Measurements from ENCODE around the gene CISTR. TPM values are rescaled to one million over a fixed set of nuclear protein-coding genes. Genes with fewer than 3 reads are reported as not detected.

The CISTR gene
- polyA plus RNA-seq, 1 donor from 2014 or later, result not detected

GRCh38 chr12:53788892-53789291 is 37.1 kb upstream of the CISTR start:
- Histone ChIP-seq H3K36me3 (ENCODE audit: insufficient read depth, low read length) (no peaks in the 10 kb centered on the region), H3K27ac (ENCODE audit: low read length) (no peak overlapping the region)
- TF ChIP-seq MXI1 (conservative IDR thresholded peaks at IDR 0.05; ENCODE audit: poor library complexity, severe bottlenecking) (no peak), POLR2AphosphoS5 (IDR thresholded peaks at IDR 0.05) (no peak)

DNA sequence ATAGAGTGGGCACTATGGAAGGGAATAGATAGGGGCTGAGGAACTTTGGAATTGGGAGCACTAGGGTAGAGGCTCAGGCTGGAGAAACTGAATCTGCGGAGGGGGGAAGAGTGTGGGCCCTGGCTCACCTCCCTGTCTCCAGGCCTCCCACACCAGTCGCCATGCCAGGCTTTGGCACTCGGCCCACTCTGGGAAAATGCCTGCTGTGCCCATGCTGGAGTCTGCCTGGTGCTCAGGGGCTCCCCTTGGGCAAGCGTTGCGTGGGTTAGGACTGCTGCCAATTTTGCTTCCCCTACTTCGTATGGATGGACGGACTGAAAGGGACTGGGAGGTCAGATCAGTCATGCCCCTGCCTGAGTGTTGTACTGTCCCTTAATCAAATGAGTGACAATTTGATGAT is 34.6 kb upstream of the CISTR start:
- no peaks in the 10 kb centered on the region for H3K79me2 ChIP-seq (replicated peaks; ENCODE audit: insufficient read depth, low read length)
- H3F3A ChIP-seq (ENCODE audit: insufficient read depth, low read length, poor library complexity, severe bottlenecking), result no peaks in the 10 kb centered on the region
- no peaks in the 10 kb centered on the region for H3K9me3 ChIP-seq (ENCODE audit: low read length)
- H3K9ac ChIP-seq (ENCODE audit: low read length), result no peak overlapping the region
- TF ChIP-seq RAD21 (conservative IDR thresholded peaks at IDR 0.05) (no peak), SMC3 (conservative IDR thresholded peaks at IDR 0.05; ENCODE audit: poor library complexity) (no peak), POLR2AphosphoS5 (IDR thresholded peaks at IDR 0.05) (no peak), CTCF (IDR thresholded peaks at IDR 0.05; ENCODE audit: poor library complexity, severe bottlenecking) (no peak), EZH2 (IDR thresholded peaks at IDR 0.05; ENCODE audit: borderline replicate concordance, insufficient read depth, low read length, poor library complexity, severe bottlenecking) (no peak), EP300 (conservative IDR thresholded peaks at IDR 0.05; ENCODE audit: poor library complexity, severe bottlenecking) (no peak), MXI1 (conservative IDR thresholded peaks at IDR 0.05; ENCODE audit: poor library complexity, severe bottlenecking) (no peak), TAF1 (IDR thresholded peaks at IDR 0.05; ENCODE audit: low read depth) (no peak)
- TF ChIP-seq, protein P1, sequence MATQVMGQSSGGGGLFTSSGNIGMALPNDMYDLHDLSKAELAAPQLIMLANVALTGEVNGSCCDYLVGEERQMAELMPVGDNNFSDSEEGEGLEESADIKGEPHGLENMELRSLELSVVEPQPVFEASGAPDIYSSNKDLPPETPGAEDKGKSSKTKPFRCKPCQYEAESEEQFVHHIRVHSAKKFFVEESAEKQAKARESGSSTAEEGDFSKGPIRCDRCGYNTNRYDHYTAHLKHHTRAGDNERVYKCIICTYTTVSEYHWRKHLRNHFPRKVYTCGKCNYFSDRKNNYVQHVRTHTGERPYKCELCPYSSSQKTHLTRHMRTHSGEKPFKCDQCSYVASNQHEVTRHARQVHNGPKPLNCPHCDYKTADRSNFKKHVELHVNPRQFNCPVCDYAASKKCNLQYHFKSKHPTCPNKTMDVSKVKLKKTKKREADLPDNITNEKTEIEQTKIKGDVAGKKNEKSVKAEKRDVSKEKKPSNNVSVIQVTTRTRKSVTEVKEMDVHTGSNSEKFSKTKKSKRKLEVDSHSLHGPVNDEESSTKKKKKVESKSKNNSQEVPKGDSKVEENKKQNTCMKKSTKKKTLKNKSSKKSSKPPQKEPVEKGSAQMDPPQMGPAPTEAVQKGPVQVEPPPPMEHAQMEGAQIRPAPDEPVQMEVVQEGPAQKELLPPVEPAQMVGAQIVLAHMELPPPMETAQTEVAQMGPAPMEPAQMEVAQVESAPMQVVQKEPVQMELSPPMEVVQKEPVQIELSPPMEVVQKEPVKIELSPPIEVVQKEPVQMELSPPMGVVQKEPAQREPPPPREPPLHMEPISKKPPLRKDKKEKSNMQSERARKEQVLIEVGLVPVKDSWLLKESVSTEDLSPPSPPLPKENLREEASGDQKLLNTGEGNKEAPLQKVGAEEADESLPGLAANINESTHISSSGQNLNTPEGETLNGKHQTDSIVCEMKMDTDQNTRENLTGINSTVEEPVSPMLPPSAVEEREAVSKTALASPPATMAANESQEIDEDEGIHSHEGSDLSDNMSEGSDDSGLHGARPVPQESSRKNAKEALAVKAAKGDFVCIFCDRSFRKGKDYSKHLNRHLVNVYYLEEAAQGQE (IDR thresholded peaks at IDR 0.05; ENCODE audit: borderline replicate concordance), result no peak
- no peak overlapping the region for H3K4me2 ChIP-seq (ENCODE audit: low read length)
- no peaks in the 10 kb centered on the region for H3K36me3 ChIP-seq (ENCODE audit: insufficient read depth, low read length)
- no peaks in the 10 kb centered on the region for H4K20me1 ChIP-seq (ENCODE audit: insufficient read depth)
- H3K27me3 ChIP-seq (ENCODE audit: insufficient read depth, low read depth, low read length), result no peaks in the 10 kb centered on the region
- H2AFZ ChIP-seq (ENCODE audit: low read depth, low read length), result no peak overlapping the region
- no peak overlapping the region for H3K27ac ChIP-seq (ENCODE audit: low read length)
- no peaks in the 10 kb centered on the region for H3K9me2 ChIP-seq (ENCODE audit: insufficient read depth, low read length)
- no peak overlapping the region for H3K4me3 ChIP-seq (ENCODE audit: low read length)

More at GRCh38 chr12:53788892-53789291, 37.1 kb upstream of the CISTR start:
- no peaks in the 10 kb centered on the region for H4K20me1 ChIP-seq (ENCODE audit: insufficient read depth)
- H3K4me2 ChIP-seq (ENCODE audit: low read length), result no peak overlapping the region
- H2AFZ ChIP-seq (ENCODE audit: low read depth, low read length), result no peak overlapping the region
- H3K9me3 ChIP-seq (ENCODE audit: low read length), result no peaks in the 10 kb centered on the region
- H3K9me2 ChIP-seq (ENCODE audit: insufficient read depth, low read length), result no peaks in the 10 kb centered on the region
- no peak overlapping the region for H3K9ac ChIP-seq (ENCODE audit: low read length)
- no peaks in the 10 kb centered on the region for H3K27me3 ChIP-seq (ENCODE audit: insufficient read depth, low read depth, low read length)
- H3F3A ChIP-seq (ENCODE audit: insufficient read depth, low read length, poor library complexity, severe bottlenecking), result no peaks in the 10 kb centered on the region
- H3K79me2 ChIP-seq (replicated peaks; ENCODE audit: insufficient read depth, low read length), result no peaks in the 10 kb centered on the region
- no peak overlapping the region for H3K4me3 ChIP-seq (ENCODE audit: low read length)

- no peak overlapping the region for H3K9ac ChIP-seq (ENCODE audit: low read length)
- H3K79me2 ChIP-seq (replicated peaks; ENCODE audit: insufficient read depth, low read length), result no peaks in the 10 kb centered on the region
- no peaks in the 10 kb centered on the region for H3K9me2 ChIP-seq (ENCODE audit: insufficient read depth, low read length)
- H3K27me3 ChIP-seq (ENCODE audit: insufficient read depth, low read depth, low read length), result no peaks in the 10 kb centered on the region
- H3F3A ChIP-seq (ENCODE audit: insufficient read depth, low read length, poor library complexity, severe bottlenecking), result no peaks in the 10 kb centered on the region
- H3K4me3 ChIP-seq (ENCODE audit: low read length), result no peak overlapping the region
- no peak overlapping the region for H3K27ac ChIP-seq (ENCODE audit: low read length)
- TF ChIP-seq, protein P1 (IDR thresholded peaks at IDR 0.05; ENCODE audit: borderline replicate concordance), result no peak
- TF ChIP-seq EZH2 (IDR thresholded peaks at IDR 0.05; ENCODE audit: borderline replicate concordance, insufficient read depth, low read length, poor library complexity, severe bottlenecking), result no peak
- no peak for TF ChIP-seq CTCF (IDR thresholded peaks at IDR 0.05; ENCODE audit: poor library complexity, severe bottlenecking)
- TF ChIP-seq TAF1 (IDR thresholded peaks at IDR 0.05; ENCODE audit: low read depth), result no peak
- TF ChIP-seq MXI1 (conservative IDR thresholded peaks at IDR 0.05; ENCODE audit: poor library complexity, severe bottlenecking), result no peak
- no peak for TF ChIP-seq EP300 (conservative IDR thresholded peaks at IDR 0.05; ENCODE audit: poor library complexity, severe bottlenecking)
- H3K36me3 ChIP-seq (ENCODE audit: insufficient read depth, low read length), result no peaks in the 10 kb centered on the region
- no peak overlapping the region for H3K4me2 ChIP-seq (ENCODE audit: low read length)
- no peaks in the 10 kb centered on the region for H4K20me1 ChIP-seq (ENCODE audit: insufficient read depth)
- no peaks in the 10 kb centered on the region for H3K9me3 ChIP-seq (ENCODE audit: low read length)
- H2AFZ ChIP-seq (ENCODE audit: low read depth, low read length), result no peak overlapping the region
Measured at GRCh38 chr12:53785161-53785560, 33.4 kb upstream of the CISTR start.

Data from neural cell (in vitro differentiated cells).